Glutamatergic neuron (in vitro differentiated cells): ENCODE data around the gene SKAP2. TPM values are rescaled to one million over a fixed set of nuclear protein-coding genes. Genes with fewer than 3 reads are reported as not detected.

Experiments
- DNase-seq: peaks from one replicate; pipeline ENCODE4 v3.0.0; 2022
- H3K27ac Mint-ChIP-seq: one replicate; pipeline ENCODE4 v1.8.0; 2020; ENCODE audit warnings: mild to moderate bottlenecking, mixed read lengths, inconsistent platforms; ENCODE audit not compliant: unreplicated experiment
- H3K27me3 Mint-ChIP-seq: one replicate; pipeline ENCODE4 v1.8.0; 2020; ENCODE audit warnings: mild to moderate bottlenecking, moderate library complexity, mixed read lengths, inconsistent platforms; ENCODE audit not compliant: unreplicated experiment
- H3K36me3 Mint-ChIP-seq: one replicate; pipeline ENCODE4 v1.8.0; 2020; ENCODE audit warnings: mild to moderate bottlenecking, mixed read lengths, inconsistent platforms; ENCODE audit not compliant: unreplicated experiment
- H3K4me1 Mint-ChIP-seq: one replicate; pipeline ENCODE4 v1.8.0; 2020; ENCODE audit warnings: mild to moderate bottlenecking, low read depth, mixed read lengths, inconsistent platforms; ENCODE audit not compliant: unreplicated experiment
- H3K4me3 Mint-ChIP-seq: one replicate; pipeline ENCODE4 v1.8.0; 2020; ENCODE audit warnings: mild to moderate bottlenecking, mixed read lengths, inconsistent platforms; ENCODE audit not compliant: unreplicated experiment
- H3K9me3 Mint-ChIP-seq: one replicate; pipeline ENCODE4 v1.8.0; 2020; ENCODE audit warnings: mild to moderate bottlenecking, moderate library complexity, mixed read lengths, inconsistent platforms; ENCODE audit not compliant: unreplicated experiment
- total RNA-seq: library from RNA; stranded (reverse); fragmentation: NEBNext Ultra II Directional; extraction: Animal tissue kit (Norgen Biotek cat#: 25700); gene quantifications from one replicate; pipeline ENCODE4 v1.2.1, GENCODE V29; 2021; ENCODE audit not compliant: unreplicated experiment
- TF ChIP-seq, protein P1 (sequence below): fragments of 200-600 bp; sonication (generic); IDR thresholded peaks from one replicate; pipeline ENCODE4 v1.5.0; 2021; ENCODE audit not compliant: partially characterized antibody, unreplicated experiment

The SKAP2 gene
- total RNA-seq, 1 donor from 2014 or later, result 12.1 TPM

DNA sequence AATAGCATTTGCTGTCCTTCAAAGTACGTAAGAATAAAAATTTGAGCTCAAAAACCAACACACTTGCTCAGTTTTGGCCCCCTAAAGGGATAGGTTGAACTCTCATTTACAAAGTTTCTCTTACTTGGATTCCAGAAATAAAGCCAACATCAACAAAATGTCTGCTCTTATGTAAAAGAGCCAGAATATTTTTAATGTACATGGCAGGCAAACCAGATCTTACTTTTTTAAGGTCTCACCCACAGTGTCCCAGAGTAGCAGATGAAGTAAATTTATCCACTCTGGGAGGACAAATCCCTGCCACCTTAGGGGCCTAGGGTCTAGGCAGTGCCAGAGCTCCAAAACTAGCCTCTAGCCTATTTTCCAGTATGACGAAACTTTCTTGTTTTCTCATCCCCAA, 159.6 kb downstream of the SKAP2 start:
- Mint-ChIP-seq H3K27ac (no peak overlapping the region), H3K36me3 (no peaks in the 10 kb centered on the region), H3K4me3 (no peak overlapping the region), H3K4me1 (peaks cover 1% of the 10 kb centered on the region), H3K9me3 (no peaks in the 10 kb centered on the region), H3K27me3 (peaks cover 4% of the 10 kb centered on the region)
- no peak for DNase-seq
- TF ChIP-seq, protein P1, sequence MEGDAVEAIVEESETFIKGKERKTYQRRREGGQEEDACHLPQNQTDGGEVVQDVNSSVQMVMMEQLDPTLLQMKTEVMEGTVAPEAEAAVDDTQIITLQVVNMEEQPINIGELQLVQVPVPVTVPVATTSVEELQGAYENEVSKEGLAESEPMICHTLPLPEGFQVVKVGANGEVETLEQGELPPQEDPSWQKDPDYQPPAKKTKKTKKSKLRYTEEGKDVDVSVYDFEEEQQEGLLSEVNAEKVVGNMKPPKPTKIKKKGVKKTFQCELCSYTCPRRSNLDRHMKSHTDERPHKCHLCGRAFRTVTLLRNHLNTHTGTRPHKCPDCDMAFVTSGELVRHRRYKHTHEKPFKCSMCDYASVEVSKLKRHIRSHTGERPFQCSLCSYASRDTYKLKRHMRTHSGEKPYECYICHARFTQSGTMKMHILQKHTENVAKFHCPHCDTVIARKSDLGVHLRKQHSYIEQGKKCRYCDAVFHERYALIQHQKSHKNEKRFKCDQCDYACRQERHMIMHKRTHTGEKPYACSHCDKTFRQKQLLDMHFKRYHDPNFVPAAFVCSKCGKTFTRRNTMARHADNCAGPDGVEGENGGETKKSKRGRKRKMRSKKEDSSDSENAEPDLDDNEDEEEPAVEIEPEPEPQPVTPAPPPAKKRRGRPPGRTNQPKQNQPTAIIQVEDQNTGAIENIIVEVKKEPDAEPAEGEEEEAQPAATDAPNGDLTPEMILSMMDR, result no peak

DNA sequence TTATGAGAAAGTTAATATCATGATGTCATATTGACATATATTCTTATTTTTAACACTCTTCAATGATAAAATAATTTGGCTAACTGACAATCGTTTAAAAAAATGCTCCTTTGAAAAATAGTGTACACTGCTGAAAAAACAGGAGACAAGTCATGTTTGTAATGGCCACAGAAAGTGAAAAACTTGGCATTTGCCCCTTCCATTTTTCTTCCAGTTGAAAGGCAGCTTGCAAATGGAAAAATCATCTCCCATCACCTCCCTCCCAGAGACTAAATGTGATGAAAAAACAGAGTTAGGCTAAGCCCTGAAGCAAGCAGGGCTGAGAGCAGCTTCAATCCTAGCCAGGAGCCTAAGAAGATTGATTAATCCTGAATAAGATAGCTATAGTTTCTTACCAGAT, 160.4 kb downstream of the SKAP2 start:
- peaks cover 1% of the 10 kb centered on the region for H3K4me1 Mint-ChIP-seq
- H3K36me3 Mint-ChIP-seq, result no peaks in the 10 kb centered on the region
- H3K4me3 Mint-ChIP-seq, result no peak overlapping the region
- H3K27ac Mint-ChIP-seq, result no peak overlapping the region
- no peak for DNase-seq
- no peaks in the 10 kb centered on the region for H3K9me3 Mint-ChIP-seq
- TF ChIP-seq, protein P1, result no peak
- H3K27me3 Mint-ChIP-seq, result peaks cover 4% of the 10 kb centered on the region

DNA sequence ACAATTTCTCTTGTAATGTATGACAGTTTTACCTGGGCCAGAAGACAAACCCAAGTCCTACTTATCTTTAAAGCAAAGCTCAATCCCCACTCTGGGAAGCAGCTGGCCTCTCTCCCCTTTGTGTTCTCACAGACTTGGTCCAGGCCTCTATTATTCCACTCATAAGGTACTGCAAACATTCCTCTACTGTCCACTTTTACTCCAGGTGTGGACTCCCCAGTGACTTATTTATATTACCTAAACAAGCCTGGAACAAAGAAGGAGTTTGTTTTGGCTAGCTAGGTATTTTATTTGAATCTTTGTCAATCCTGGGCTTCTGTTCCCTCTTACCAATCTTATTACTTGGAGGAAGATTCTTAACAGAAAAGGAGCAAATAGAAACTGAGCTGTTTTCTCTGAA, 163.5 kb downstream of the SKAP2 start:
- DNase-seq, result no peak
- Mint-ChIP-seq H3K9me3 (no peaks in the 10 kb centered on the region), H3K4me1 (peaks cover 1% of the 10 kb centered on the region), H3K27ac (no peak overlapping the region), H3K4me3 (no peak overlapping the region), H3K27me3 (peaks cover 4% of the 10 kb centered on the region), H3K36me3 (no peaks in the 10 kb centered on the region)
- TF ChIP-seq, protein P1, result no peak

DNA sequence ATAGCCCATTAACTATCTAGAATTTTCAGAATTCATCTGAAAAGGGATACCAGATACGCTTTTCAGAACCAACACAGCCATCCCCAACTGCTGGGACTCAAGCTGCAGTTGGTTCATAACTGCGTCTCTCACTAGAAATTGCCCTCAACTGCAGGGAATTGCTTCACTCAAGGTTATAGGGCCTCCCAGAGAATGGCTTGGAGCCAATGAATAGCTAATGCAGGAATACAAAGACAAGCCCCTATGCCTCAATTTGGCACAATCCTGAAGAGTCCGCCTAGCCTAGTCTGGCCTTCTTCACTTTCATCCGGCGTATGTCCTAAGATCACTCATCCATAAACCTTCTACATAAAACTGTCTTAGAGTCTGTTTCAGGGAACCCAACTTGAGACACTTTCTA, 164.0 kb downstream of the SKAP2 start:
- Mint-ChIP-seq H3K4me1 (peaks cover 1% of the 10 kb centered on the region), H3K9me3 (no peaks in the 10 kb centered on the region), H3K36me3 (no peaks in the 10 kb centered on the region), H3K4me3 (no peak overlapping the region), H3K27ac (no peak overlapping the region), H3K27me3 (peaks cover 4% of the 10 kb centered on the region)
- TF ChIP-seq, protein P1, result no peak
- no peak for DNase-seq

DNA sequence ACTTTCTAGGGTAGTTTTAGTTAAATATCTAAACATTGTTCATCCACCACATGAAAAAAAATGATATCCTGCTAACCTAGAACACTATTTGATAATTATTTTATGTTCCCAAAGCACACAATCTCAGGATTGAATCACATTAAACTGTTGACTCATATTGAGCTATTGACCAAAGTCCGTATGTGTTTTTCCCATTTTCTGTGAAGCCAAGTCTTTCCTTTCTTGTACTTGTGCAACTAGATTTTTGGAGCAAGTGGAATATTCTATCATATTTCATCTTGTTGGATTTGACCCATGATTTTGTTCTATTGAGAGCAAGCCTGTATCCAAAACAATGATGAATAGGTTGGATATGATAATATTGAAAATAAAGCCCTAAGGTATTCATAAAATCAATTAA, 164.6 kb downstream of the SKAP2 start:
- TF ChIP-seq, protein P1, result no peak
- no peak overlapping the region for H3K27ac Mint-ChIP-seq
- peaks cover 4% of the 10 kb centered on the region for H3K27me3 Mint-ChIP-seq
- no peaks in the 10 kb centered on the region for H3K36me3 Mint-ChIP-seq
- no peak for DNase-seq
- no peak overlapping the region for H3K4me3 Mint-ChIP-seq
- H3K4me1 Mint-ChIP-seq, result peaks cover 1% of the 10 kb centered on the region
- no peaks in the 10 kb centered on the region for H3K9me3 Mint-ChIP-seq
